ENCODE data around the gene DUOX2.
"Not testable (repeated sequence)": the region's sequence is repeated elsewhere in the genome, so short reads cannot be mapped to it uniquely, and the experiment has no call there.

DUOX2 gene

DNA sequence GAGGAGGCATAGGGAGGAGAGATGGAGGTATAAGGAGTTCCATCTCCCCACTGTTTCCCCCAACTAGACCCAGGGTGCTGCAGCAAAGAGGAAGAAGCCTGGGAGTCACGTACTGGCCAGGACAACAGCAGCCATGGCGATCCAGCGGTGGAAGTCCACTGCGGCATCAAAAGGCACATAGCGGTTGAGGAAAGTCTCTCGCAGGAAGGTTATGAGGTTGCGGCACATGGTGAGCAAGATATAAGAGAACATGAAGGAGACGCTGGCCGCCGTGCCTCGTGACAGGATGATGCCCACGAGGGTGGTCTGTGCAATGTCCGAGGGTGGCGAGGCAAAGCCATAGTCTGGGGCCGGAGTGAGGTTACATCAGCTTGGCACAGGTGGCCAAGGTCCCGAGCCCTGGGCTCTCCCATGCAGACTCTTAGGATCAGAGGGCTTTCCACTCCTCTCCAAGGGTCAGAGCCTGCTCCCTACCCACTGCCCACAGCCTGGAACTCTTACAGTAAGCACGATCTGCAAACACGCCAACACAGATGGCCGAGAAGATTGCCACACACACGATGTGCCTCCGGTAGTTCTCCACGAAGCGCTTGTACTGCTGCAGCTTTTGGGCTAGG lies 14.3 kb downstream of the DUOX2 start:
- peak; percentile 53 for DNase-seq

- peak; percentile 13 for DNase-seq
Observed at GRCh38 chr15:45097466-45097865, 16.5 kb downstream of the DUOX2 start.

- peak; percentile 55 for DNase-seq
Observed at GRCh38 chr15:45095661-45096060, 18.3 kb downstream of the DUOX2 start.

- peak; percentile 57 for DNase-seq
Observed at GRCh38 chr15:45094358-45094730, 19.6 kb downstream of the DUOX2 start.

GRCh38 chr15:45093622-45094357 lies 20.2 kb downstream of the DUOX2 start:
- DNase-seq = peak; percentile 55

- DNase-seq = no peak
Observed at GRCh38 chr15:45093013-45093412, 21.0 kb downstream of the DUOX2 start.

- no peak for DNase-seq
Observed at GRCh38 chr15:45091576-45091975, 22.4 kb downstream of the DUOX2 start.

DNA sequence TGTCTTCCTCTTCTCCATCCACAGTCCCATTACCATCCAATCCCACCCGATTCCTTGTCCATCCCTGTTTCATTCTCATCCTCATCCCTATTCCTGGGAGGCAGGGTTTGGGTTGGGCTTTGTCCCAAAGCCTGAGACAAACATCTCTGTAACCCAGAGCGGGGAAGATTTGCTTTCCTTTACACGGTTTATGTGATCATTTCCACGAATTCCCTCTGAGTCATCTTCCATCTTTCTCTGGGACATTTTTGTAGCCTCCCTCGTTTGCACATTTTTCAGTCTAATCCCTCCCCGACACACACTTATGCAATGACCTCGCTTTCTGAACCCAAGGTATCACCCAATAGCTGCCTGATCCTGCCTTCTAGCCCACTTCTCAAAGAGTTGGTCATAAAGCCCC lies 22.8 kb downstream of the DUOX2 start:
- DNase-seq = no peak

DNA sequence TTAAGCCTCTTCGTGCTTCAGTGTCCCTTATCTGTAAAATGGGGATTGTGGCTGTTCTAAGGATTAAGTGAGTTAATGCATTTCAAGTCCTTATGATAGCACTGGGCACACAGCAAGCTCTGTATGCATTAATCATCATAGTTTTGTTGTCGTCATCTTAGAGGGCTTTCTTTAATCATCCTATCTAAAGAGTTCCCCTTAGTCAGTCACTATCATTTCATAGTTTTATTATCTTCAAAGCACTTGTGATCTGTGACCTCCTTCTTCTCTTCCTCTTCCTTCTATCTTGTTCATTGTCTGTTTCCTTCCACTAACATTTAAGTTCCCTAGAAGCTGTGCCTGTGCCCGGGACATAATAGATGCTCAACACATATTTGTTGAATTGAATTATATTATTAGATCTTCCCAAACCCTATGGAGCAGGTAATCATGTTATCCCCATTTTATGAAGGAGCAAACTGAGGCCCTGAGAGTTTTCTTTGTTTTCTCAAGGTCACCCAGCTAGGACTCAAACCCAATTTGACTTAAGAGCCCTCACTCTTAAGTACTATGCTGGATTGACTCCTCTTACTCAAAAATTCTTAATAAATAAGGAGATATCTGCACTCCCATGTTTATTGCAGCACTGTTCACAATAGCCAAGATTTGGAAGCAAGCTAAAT lies 24.1 kb downstream of the DUOX2 start:
- DNase-seq = no peak

- DNase-seq = no peak
Observed at GRCh38 chr15:45088801-45089711, 24.9 kb downstream of the DUOX2 start.

GRCh38 chr15:45087513-45087912 lies 26.5 kb downstream of the DUOX2 start:
- DNase-seq = no peak

DNA sequence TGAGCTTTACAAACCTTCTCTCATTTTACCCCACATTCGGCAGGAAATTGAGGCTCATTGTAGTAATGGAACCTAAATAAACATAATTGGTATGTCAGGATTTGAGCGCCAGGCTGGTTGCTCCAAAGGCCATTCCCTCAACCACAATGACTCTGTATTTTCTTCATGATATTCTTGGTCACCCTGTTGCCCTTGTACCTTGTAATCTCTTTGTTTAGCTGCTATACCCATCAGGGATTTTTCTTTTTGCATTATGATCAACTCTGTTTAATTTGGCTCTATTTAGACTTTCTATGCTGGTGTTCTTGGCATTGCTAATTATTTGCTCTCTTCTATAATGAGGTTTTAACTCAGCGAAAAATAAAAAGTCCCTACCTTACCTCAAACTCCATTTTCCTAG lies 29.8 kb downstream of the DUOX2 start:
- no peak for DNase-seq

GRCh38 chr15:45083223-45083622 lies 30.7 kb downstream of the DUOX2 start:
- no peak for DNase-seq

DNA sequence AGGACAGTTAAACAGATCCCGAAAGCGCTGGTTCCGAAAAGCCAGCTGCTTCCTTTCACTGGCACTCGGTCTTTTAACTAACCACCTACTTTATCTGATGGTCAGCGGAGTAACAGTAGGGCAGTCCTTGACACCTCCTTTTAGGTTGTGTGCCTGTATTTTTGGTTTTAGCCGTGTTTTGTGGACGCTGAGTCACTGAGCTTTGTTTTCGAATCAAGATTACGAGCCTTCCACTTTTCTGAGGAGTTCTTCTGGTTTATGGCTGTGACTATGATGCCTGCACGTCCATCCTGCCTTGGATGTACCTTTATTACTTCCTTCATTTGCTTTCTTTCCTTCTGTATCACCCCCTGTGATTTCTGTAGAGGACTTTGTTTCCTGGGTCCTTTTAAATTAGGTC lies 31.6 kb downstream of the DUOX2 start:
- not testable (repeated sequence) for DNase-seq

DNA sequence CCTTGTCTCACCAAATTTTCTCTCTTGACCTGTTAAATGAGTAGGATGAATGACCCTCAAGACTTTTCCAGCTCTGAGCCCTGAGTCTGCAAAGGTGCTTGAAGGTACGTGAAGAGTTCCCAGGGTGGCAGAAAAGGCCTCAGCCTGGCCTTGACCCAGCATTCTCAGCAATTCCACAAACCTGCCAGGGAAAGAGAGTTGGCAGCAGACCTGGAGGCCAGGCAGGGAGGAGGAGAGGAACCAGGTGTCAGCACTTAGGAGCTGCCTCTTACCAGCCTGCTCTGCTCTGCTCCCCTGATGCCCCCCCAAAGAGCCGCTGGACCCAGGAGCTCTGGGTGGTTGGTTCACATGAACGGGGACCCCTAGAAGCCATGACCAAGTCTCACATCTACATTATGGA lies 33.4 kb downstream of the DUOX2 start:
- not testable (repeated sequence) for DNase-seq

GRCh38 chr15:45079628-45080246 lies 34.2 kb downstream of the DUOX2 start:
- DNase-seq = not testable (repeated sequence)

DNA sequence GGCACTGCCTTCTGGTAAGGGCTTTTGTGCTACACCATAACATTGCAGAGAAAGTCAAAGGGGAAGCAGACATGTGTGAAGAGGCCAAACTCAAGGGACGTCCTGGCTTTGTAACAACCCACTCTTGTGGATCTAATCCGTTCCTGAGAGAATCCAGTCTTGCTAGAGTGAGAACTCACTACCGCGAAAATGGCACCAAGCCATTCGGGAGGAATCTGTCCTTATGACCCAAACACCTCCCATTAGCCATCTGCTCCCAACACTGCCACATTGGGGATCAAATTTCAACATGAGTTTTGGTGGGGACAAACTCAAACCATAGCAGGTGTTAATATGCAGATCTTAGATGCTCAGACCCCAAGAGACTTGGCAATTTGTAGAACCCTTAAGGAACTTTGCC lies 34.8 kb downstream of the DUOX2 start:
- DNase-seq = not testable (repeated sequence)

DNA sequence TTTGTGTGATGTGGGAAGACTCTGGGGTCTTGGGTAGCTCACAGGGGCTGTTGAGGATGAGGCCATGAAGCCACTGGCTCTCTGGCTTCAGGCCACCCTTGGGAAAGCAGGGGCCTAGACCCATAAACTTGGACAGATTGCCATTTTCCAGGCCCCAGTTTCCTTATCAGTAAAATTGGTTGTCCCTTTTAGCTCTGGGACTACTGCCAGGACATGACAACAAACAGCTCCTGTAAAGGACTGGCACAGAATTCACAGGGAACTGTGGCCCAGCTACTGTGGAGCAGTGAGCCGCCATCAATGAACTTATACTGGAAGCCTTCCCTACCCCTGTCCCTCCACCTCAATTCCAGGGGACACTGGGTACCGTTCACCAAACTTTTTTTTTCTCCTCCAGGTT lies 36.6 kb downstream of the DUOX2 start:
- DNase-seq = not testable (repeated sequence)

DNA sequence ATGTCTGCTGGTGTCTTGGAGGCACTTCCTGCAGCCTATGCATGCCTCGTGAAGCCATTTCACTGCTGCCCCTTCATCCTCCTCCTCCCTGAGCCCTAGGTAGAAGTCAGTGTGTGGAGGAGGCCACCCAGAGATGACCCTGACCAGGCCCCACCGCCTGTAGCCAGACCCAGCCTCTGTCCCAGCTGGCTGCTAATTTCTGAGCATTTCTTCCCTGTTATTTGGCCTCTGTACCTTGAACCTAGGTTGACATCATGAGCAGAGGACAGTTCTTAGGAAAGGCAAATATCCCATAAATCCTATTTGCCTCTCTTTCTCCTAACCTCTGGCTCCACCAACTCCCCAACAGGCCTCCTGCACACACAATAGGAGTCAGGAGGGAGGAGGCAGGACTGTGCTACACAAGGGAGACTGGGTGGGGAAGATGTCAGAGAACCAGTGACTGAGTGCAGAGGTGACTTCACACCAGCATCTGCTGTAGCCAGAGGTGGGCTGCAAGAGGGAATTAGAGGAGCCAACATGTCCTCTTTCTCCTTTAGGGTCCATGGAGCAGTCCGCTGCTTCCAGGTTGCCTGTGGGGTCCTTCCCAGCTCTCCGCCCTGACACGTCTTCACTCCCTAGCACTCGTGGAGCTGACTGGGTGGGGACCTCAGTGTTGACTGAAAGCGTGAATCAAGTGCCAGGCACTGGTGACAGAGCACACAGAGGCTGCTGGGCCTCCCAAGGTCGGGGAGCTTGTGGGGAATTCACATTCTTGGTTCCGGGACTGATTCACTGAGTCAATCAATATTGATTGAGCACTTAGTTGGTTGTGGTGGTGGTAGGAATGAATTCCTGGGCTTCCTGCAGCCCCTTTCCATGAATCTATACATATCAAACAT lies 38.3 kb downstream of the DUOX2 start:
- DNase-seq = not testable (repeated sequence)

DNA sequence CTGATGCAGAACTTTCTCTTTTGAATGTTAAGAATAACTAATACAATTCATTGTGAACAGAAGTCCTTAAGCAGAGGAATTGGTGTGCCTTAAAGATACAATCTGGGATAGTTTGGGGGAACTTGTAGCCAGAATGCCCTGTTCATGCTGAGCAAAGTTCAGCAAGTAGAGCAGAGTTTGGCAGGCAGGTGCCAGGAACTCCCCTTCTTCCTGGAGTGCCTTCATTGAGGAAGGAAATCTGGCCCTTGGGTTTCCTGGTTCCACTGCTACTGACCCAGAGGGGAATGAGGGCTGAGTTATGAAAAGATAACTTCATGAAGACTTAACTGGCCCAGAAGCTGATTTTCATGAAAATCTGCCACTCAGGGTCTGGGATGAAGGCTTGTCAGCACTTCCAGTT lies 40.4 kb downstream of the DUOX2 start:
- not testable (repeated sequence) for DNase-seq

DNA sequence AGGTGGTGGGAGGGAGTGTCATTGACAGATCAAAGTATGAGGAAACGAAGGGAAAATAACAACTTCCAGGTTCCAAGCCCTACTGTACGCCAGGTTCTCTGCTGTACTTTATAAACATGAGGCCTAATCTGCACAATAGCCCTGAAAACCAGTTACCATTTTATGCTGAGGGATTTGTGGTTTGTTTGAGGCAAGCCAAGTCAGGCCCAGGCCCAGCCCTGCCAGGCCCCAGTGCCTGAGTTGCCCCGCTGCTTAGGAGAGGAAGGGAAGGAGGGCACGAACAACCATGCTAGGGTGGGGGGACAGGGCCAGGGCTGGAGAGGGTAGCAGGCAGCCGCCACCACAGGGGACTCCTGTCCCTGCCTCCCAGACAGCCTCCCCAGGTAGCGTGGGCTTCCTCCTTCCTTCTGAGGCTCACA lies 44.0 kb downstream of the DUOX2 start:
- DNase-seq = not testable (repeated sequence)

DNA sequence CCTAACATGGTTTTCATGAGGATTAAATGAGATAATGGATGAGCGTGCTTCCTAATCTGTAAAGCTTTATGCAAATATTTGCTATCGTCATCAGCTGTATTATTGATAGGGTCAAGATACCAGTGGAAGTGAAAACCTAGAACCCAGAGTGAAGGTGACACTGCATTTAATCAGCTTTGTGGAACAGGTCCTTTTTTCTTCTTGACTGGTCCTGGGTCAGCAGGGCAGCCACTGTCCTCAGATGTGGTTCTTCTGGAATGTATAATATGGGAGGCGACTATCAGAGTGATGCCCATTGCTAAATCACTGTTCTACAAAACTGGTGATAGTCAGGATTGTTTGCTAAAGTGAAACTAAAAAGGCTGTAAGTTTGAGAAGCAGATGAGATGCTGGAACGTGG lies 49.6 kb downstream of the DUOX2 start:
- no peak for DNase-seq

All from activated effector memory CD4-positive, alpha-beta T cell treated with anti-CD3 and anti-CD28 coated beads, Interleukin-2, amount 50 U/mL, for 16 hours (primary cell).